Measurements from ENCODE around the gene NOS3. TPM values are rescaled to one million over a fixed set of nuclear protein-coding genes. Genes with fewer than 3 reads are reported as not detected.

The NOS3 gene
- total and polyA plus RNA-seq, 9 of the 15 experiments (the other 6 are each of a cell fraction or from before 2014, with no cell fraction given), result 1.1 to 121 (median 23.6) TPM

DNA sequence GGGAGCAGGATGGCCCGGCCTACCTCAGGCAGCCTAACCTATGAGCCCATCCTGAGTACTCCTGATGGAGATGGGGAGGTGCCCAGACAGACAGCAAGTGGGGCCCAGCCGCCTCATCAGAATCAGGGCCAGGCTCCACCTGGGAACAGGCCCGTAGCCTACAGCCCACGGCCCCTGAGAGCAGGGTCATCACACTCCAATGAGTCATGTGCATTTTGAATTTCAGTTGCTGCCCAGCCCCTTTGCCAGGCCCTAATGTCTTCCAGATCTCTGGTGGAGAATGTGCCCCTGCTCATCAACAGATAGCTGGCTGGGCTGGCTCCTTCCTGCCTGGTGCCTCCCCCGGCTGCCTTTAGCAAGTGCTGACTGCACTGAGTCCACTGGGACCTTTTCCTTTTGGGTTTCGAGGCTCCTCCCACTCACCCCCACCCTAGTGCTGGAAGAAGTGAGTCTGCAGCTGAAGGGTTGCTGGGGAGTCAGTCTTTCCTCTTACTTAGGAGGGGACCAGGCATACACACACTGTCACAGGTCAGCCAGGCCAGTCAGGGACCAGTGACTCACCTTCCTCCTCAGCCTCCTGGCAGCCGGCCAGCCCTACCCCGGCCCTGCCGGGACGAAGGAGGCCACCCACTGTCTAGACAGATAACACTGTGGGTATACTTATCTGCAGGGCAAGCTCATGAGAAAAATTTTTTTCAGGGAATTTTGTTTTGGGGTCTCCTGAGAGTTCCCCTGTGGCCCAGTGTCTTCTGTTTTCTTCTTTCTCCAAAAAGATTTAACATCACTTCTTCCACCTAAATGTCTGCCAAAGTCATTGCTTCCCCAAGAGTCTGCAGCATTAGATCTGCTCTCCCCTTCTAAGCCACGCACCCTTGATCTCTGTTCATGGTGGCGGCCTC lies 48.4 kb downstream of the NOS3 start (continued):
- TF ChIP-seq, protein P1, sequence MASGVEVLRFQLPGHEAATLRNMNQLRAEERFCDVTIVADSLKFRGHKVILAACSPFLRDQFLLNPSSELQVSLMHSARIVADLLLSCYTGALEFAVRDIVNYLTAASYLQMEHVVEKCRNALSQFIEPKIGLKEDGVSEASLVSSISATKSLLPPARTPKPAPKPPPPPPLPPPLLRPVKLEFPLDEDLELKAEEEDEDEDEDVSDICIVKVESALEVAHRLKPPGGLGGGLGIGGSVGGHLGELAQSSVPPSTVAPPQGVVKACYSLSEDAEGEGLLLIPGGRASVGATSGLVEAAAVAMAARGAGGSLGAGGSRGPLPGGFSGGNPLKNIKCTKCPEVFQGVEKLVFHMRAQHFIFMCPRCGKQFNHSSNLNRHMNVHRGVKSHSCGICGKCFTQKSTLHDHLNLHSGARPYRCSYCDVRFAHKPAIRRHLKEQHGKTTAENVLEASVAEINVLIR (CRISPR knock-in tag; IDR thresholded peaks at IDR 0.05), result 0 out of 2 replicates have a peak, but pooled peaks have one; percentile 4
- TF ChIP-seq POU5F1 (IDR thresholded peaks at IDR 0.05; ENCODE audit: borderline replicate concordance, low read depth, low read length, partially characterized antibody) (no peak), BRD4 (IDR thresholded peaks at IDR 0.05) (no peak), ZNF561 (CRISPR knock-in tag; conservative IDR thresholded peaks at IDR 0.05) (no peak), POLR2AphosphoS2 (IDR thresholded peaks at IDR 0.05; ENCODE audit: low read length) (peak; percentile 54; the same call in 1 of the 2 replicates), ZFX (CRISPR knock-in tag; IDR thresholded peaks at IDR 0.05) (peak; percentile 76), LARP7 (IDR thresholded peaks at IDR 0.05) (no peak), EP300 (IDR thresholded peaks at IDR 0.05; ENCODE audit: low read length) (peak; percentile 93), RFX1 (IDR thresholded peaks at IDR 0.05) (no peak), RNF2 (IDR thresholded peaks at IDR 0.05) (peak; percentile 89; the same call in 1 of the 2 replicates), TSC22D4 (tag; IDR thresholded peaks at IDR 0.05) (no peak), ZEB2 (IDR thresholded peaks at IDR 0.05) (peak; percentile 88), TFAP4 (CRISPR knock-in tag; IDR thresholded peaks at IDR 0.05; ENCODE audit: borderline replicate concordance) (peak; percentile 94), MYC (IDR thresholded peaks at IDR 0.05; ENCODE audit: low read depth, low read length) (peak; percentile 73; the same call in 1 of the 2 replicates), MYC (CRISPR knock-in tag; IDR thresholded peaks at IDR 0.05; ENCODE audit: borderline replicate concordance, low read depth) (peak; percentile 41; the same call in 1 of the 2 replicates), KLF6 (CRISPR knock-in tag; IDR thresholded peaks at IDR 0.05; ENCODE audit: borderline replicate concordance) (no peak; the same call in 1 of the 2 replicates), SAP30 (IDR thresholded peaks at IDR 0.05; ENCODE audit: borderline replicate concordance, insufficient read depth, low read depth, low read length, poor library complexity, severe bottlenecking) (no peak), ZFP91 (CRISPR knock-in tag; IDR thresholded peaks at IDR 0.05) (no peak)
- TF ChIP-seq, protein P2, sequence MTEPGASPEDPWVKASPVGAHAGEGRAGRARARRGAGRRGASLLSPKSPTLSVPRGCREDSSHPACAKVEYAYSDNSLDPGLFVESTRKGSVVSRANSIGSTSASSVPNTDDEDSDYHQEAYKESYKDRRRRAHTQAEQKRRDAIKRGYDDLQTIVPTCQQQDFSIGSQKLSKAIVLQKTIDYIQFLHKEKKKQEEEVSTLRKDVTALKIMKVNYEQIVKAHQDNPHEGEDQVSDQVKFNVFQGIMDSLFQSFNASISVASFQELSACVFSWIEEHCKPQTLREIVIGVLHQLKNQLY (CRISPR knock-in tag; conservative IDR thresholded peaks at IDR 0.05), result no peak
- TF ChIP-seq, protein P3, sequence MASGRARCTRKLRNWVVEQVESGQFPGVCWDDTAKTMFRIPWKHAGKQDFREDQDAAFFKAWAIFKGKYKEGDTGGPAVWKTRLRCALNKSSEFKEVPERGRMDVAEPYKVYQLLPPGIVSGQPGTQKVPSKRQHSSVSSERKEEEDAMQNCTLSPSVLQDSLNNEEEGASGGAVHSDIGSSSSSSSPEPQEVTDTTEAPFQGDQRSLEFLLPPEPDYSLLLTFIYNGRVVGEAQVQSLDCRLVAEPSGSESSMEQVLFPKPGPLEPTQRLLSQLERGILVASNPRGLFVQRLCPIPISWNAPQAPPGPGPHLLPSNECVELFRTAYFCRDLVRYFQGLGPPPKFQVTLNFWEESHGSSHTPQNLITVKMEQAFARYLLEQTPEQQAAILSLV (tag; IDR thresholded peaks at IDR 0.05), result no peak
- TF ChIP-seq, protein P4, sequence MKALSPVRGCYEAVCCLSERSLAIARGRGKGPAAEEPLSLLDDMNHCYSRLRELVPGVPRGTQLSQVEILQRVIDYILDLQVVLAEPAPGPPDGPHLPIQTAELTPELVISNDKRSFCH (CRISPR knock-in tag; IDR thresholded peaks at IDR 0.05), result no peak
- TF ChIP-seq, protein P4 (tag; IDR thresholded peaks at IDR 0.05), result no peak

Measured in K562 (cell line).